ENCODE measurements around the gene APP.
A peak's percentile ranks its signal among the peaks of the same experiment; 100 is the strongest.
"Not testable (repeated sequence)": the region's sequence is repeated elsewhere in the genome, so short reads cannot be mapped to it uniquely, and the experiment has no call there.

Gene APP

DNA sequence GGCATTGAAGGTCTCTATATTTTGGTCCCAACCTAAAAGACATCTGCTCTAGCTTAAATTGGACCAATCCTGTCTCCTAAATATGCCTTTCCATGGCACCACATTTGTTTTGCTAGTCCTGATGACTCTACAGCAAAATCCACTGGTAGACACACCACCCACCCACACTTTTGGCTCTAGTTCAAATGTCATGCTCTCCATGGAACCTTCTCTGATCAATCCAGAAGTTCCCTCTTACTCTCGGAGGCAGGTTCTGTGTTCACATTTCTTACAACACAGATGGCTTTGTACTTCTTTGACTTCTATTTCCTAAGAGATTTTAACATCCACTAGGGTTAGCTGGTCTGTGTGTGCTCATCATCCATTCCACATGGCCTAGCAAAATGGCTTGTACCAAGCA lies 151.3 kb downstream of the APP start:
- DNase-seq: peak; percentile 5 to 51

GRCh38 chr21:26013970-26014369 lies 156.6 kb downstream of the APP start:
- DNase-seq: no peak

- not testable (repeated sequence) for DNase-seq
Measured at GRCh38 chr21:26012482-26012881, 158.1 kb downstream of the APP start.

DNA sequence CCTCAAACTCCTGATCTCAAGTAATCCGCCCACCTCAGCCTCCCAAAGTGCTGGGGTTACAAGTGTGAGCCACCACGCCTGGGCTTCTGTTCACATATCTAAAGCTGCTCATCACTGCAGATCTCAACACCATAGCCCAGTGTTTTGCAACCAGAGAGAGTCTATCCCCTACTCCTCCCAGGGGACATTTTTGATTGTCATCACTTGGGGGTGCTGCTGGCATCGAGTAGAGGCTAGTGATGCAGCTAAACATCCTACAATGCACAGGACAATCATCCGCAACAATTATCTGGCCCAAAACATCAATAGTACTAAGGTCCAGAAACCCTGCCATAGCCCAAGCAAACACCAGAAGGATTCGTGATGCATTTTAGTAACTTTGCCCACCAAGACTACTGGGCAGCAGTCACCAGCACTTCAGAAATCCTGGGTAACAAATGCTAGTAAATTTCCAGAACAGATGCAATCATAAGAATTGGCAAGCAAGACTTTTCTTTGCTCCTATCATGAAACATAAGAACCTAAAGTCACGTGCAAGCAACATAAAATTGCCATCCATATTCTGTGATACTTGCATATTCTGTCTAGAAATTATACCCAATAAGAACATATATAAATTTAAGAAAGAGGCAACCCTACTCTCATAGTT lies 159.2 kb downstream of the APP start:
- no peak for DNase-seq

DNA sequence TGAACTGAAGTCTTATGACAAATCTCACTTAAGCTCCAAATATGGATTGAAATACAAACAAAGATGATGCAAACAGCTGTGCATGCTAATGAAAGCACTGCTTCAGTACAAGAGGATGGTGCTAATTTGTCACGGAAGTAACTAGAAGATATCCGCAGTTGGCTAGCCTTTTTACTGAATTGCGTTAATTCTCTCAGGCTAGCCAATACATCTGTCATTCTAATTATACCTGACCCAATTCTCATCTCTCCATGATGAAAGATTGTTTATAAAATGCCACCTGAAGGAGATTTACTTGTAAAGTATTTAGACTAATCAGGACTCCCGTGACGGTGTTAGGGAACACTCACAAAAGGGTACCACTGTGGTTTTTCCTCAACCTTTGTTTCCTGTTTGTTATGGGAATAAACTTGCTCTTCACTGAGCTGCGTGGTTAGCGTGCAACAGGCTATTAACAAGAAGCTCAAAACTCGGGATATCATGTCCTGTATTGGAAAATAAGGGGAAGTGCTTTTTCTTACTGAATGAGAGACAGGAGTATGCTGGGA lies 162.5 kb downstream of the APP start:
- DNase-seq: no peak

GRCh38 chr21:26005464-26005863 lies 165.1 kb downstream of the APP start:
- no peak for DNase-seq

GRCh38 chr21:26003404-26003803 lies 167.2 kb downstream of the APP start:
- no peak for DNase-seq

GRCh38 chr21:26001356-26001755 lies 169.2 kb downstream of the APP start:
- DNase-seq: no peak

DNA sequence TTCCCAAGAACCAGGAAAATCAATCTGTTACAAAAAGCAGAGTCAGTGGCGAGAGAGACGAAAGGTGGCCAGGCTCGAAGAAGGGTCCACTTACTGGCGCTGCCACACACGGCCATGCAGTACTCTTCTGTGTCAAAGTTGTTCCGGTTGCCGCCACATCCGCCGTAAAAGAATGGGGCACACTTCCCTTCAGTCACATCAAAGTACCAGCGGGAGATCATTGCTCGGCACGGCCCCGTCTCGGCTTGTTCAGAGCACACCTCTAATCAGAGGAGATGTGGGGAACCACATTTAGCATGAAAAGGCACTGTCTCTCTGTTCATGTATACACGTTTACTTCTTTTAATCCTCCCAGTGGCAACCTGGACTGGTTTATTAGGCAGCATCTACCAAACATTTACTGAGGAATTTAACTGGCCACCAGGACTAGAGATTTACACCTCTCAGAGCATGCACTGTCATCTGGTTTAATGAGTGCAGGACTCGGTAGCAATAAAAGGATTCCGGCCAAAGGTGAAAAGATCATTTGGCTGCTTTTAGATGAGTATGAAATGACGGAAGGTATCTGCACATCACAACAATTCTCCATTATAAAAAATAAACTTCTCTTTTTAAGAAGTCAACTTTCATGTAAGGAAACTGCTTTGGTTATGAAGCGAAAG lies 170.5 kb downstream of the APP start:
- DNase-seq: no peak

GRCh38 chr21:25997788-25998611 lies 172.6 kb downstream of the APP start:
- no peak for DNase-seq

DNA sequence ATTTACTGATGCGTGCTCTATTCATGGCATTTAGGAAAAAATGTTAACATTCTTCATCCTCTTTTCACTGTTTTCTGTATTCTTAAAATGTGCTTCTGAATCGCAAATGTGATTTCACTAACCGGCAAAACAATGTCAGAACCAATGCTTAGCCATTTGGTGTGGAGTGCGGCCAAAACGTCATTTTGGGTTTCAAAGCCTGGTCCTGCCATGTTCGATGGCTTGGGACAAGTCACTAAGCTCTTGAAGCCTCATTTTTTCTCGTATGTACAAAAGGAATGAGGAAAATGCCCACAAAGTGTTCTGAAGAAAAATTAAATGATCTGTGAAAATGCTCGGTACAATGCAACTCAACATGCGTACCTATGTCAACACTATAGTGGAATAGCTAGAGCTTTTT lies 175.3 kb downstream of the APP start:
- DNase-seq: no peak

GRCh38 chr21:25994758-25995163 lies 175.8 kb downstream of the APP start:
- no peak for DNase-seq

- DNase-seq: no peak
Measured at GRCh38 chr21:25988738-25989137, 181.8 kb downstream of the APP start.

DNA sequence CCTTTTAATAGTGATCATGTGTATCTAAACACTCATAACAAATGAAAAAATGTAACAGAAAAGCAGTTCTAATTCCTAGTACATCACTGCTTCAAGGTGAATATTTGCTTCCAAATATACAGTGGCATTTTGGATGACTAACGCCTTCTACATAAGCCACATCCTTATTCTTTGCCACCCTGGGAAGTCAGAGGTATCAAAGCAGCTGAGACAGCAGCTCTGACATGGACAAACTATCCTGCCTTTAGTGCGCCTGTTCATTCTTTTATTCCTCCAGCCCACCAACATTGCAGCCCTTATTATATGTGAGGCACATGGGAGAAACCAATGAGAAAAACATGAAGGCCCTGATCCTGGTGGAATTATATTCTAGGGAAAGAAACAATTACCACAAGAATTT lies 183.0 kb downstream of the APP start:
- DNase-seq: no peak

- no peak for DNase-seq
Measured at GRCh38 chr21:25986928-25987327, 183.6 kb downstream of the APP start.

GRCh38 chr21:25985990-25986389 lies 184.6 kb downstream of the APP start:
- DNase-seq: no peak

GRCh38 chr21:25984538-25984937 lies 186.0 kb downstream of the APP start:
- DNase-seq: no peak

DNA sequence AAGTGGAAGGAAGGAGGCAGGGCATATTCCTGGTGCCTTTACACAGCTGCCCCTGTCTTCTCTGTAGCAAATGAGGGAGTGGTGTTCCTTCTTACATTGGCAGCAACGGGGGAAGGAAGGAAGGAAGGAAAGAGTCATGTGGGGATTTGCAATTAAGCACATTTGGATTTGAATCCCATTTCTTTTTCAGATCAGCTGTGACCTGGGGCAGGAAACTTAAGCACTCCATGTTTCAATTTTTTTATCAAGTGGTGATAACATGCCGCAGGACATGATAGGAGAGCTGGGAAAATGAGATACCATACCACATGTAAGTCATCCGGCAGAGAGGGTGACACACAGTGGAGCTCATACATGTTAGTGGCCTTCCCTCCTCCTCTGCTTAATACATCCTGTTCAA lies 186.8 kb downstream of the APP start:
- DNase-seq: no peak

GRCh38 chr21:25980710-25981109 lies 189.9 kb downstream of the APP start:
- no peak for DNase-seq

GRCh38 chr21:25979845-25980616 lies 190.5 kb downstream of the APP start:
- no peak for DNase-seq

- DNase-seq: no peak
Measured at GRCh38 chr21:25977068-25977611, 193.4 kb downstream of the APP start.

GRCh38 chr21:25974964-25975363 lies 195.6 kb downstream of the APP start:
- DNase-seq: no peak
